ENCODE results near the gene FANCC.
"Not testable (repeated sequence)": the region's sequence is repeated elsewhere in the genome, so short reads cannot be mapped to it uniquely, and the experiment has no call there.

FANCC gene

GRCh38 chr9:95297316-95297715 lies 20.2 kb downstream of the FANCC start:
- Histone ChIP-seq H3K36me3 (ENCODE audit: control insufficient read depth, insufficient read depth, low read length) (no peaks in the 10 kb centered on the region), H3K27me3 (ENCODE audit: control insufficient read depth, insufficient read depth, low read length) (no peaks in the 10 kb centered on the region), H3K4me1 (ENCODE audit: control insufficient read depth, insufficient read depth, low read length) (no peaks in the 10 kb centered on the region), H3K4me3 (ENCODE audit: low read depth, low read length) (no peak overlapping the region), H3K9ac (ENCODE audit: low read depth, low read length) (no peak overlapping the region), H3K9me3 (ENCODE audit: control insufficient read depth, insufficient read depth, low read length) (no peaks in the 10 kb centered on the region)

GRCh38 chr9:95296761-95297160 lies 20.7 kb downstream of the FANCC start:
- Histone ChIP-seq H3K9ac (ENCODE audit: low read depth, low read length) (no peak overlapping the region), H3K4me1 (ENCODE audit: control insufficient read depth, insufficient read depth, low read length) (no peaks in the 10 kb centered on the region), H3K4me3 (ENCODE audit: low read depth, low read length) (no peak overlapping the region), H3K27me3 (ENCODE audit: control insufficient read depth, insufficient read depth, low read length) (no peaks in the 10 kb centered on the region), H3K9me3 (ENCODE audit: control insufficient read depth, insufficient read depth, low read length) (no peaks in the 10 kb centered on the region), H3K36me3 (ENCODE audit: control insufficient read depth, insufficient read depth, low read length) (no peaks in the 10 kb centered on the region)

GRCh38 chr9:95293296-95293695 lies 24.2 kb downstream of the FANCC start:
- H3K9ac ChIP-seq (ENCODE audit: low read depth, low read length); H3K27me3 ChIP-seq (ENCODE audit: control insufficient read depth, insufficient read depth, low read length); H3K4me3 ChIP-seq (ENCODE audit: low read depth, low read length); H3K4me1 ChIP-seq (ENCODE audit: control insufficient read depth, insufficient read depth, low read length); H3K9me3 ChIP-seq (ENCODE audit: control insufficient read depth, insufficient read depth, low read length); H3K36me3 ChIP-seq (ENCODE audit: control insufficient read depth, insufficient read depth, low read length): not testable (repeated sequence)

- no peaks in the 10 kb centered on the region for H3K36me3 ChIP-seq (ENCODE audit: control insufficient read depth, insufficient read depth, low read length)
- H3K9ac ChIP-seq (ENCODE audit: low read depth, low read length), result no peak overlapping the region
- H3K4me1 ChIP-seq (ENCODE audit: control insufficient read depth, insufficient read depth, low read length), result no peaks in the 10 kb centered on the region
- H3K27me3 ChIP-seq (ENCODE audit: control insufficient read depth, insufficient read depth, low read length), result no peaks in the 10 kb centered on the region
- H3K9me3 ChIP-seq (ENCODE audit: control insufficient read depth, insufficient read depth, low read length), result no peaks in the 10 kb centered on the region
- no peak overlapping the region for H3K4me3 ChIP-seq (ENCODE audit: low read depth, low read length)
Measured at GRCh38 chr9:95292226-95292625, 25.3 kb downstream of the FANCC start.

- no peaks in the 10 kb centered on the region for H3K27me3 ChIP-seq (ENCODE audit: control insufficient read depth, insufficient read depth, low read length)
- H3K36me3 ChIP-seq (ENCODE audit: control insufficient read depth, insufficient read depth, low read length), result no peaks in the 10 kb centered on the region
- no peaks in the 10 kb centered on the region for H3K4me1 ChIP-seq (ENCODE audit: control insufficient read depth, insufficient read depth, low read length)
- no peak overlapping the region for H3K9ac ChIP-seq (ENCODE audit: low read depth, low read length)
- H3K9me3 ChIP-seq (ENCODE audit: control insufficient read depth, insufficient read depth, low read length), result no peaks in the 10 kb centered on the region
- no peak overlapping the region for H3K4me3 ChIP-seq (ENCODE audit: low read depth, low read length)
Measured at GRCh38 chr9:95286151-95286550, 31.4 kb downstream of the FANCC start.

GRCh38 chr9:95285307-95285706 lies 32.2 kb downstream of the FANCC start:
- Histone ChIP-seq H3K36me3 (ENCODE audit: control insufficient read depth, insufficient read depth, low read length) (no peaks in the 10 kb centered on the region), H3K9me3 (ENCODE audit: control insufficient read depth, insufficient read depth, low read length) (no peaks in the 10 kb centered on the region), H3K4me1 (ENCODE audit: control insufficient read depth, insufficient read depth, low read length) (no peaks in the 10 kb centered on the region), H3K27me3 (ENCODE audit: control insufficient read depth, insufficient read depth, low read length) (no peaks in the 10 kb centered on the region), H3K4me3 (ENCODE audit: low read depth, low read length) (no peak overlapping the region), H3K9ac (ENCODE audit: low read depth, low read length) (no peak overlapping the region)

GRCh38 chr9:95284162-95285080 lies 33.1 kb downstream of the FANCC start:
- Histone ChIP-seq H3K4me1 (ENCODE audit: control insufficient read depth, insufficient read depth, low read length) (no peaks in the 10 kb centered on the region), H3K9me3 (ENCODE audit: control insufficient read depth, insufficient read depth, low read length) (no peaks in the 10 kb centered on the region), H3K4me3 (ENCODE audit: low read depth, low read length) (no peak overlapping the region), H3K36me3 (ENCODE audit: control insufficient read depth, insufficient read depth, low read length) (no peaks in the 10 kb centered on the region), H3K9ac (ENCODE audit: low read depth, low read length) (no peak overlapping the region), H3K27me3 (ENCODE audit: control insufficient read depth, insufficient read depth, low read length) (no peaks in the 10 kb centered on the region)

- H3K4me1 ChIP-seq (ENCODE audit: control insufficient read depth, insufficient read depth, low read length), result no peaks in the 10 kb centered on the region
Measured at GRCh38 chr9:95283673-95284072, 33.8 kb downstream of the FANCC start.

GRCh38 chr9:95282332-95282731 lies 35.2 kb downstream of the FANCC start:
- Histone ChIP-seq H3K4me3 (ENCODE audit: low read depth, low read length) (no peak overlapping the region), H3K27me3 (ENCODE audit: control insufficient read depth, insufficient read depth, low read length) (no peaks in the 10 kb centered on the region), H3K36me3 (ENCODE audit: control insufficient read depth, insufficient read depth, low read length) (no peaks in the 10 kb centered on the region), H3K9me3 (ENCODE audit: control insufficient read depth, insufficient read depth, low read length) (no peaks in the 10 kb centered on the region), H3K9ac (ENCODE audit: low read depth, low read length) (no peak overlapping the region), H3K4me1 (ENCODE audit: control insufficient read depth, insufficient read depth, low read length) (no peaks in the 10 kb centered on the region)

More at GRCh38 chr9:95283673-95284072, 33.8 kb downstream of the FANCC start:
- no peaks in the 10 kb centered on the region for H3K27me3 ChIP-seq (ENCODE audit: control insufficient read depth, insufficient read depth, low read length)
- no peak overlapping the region for H3K9ac ChIP-seq (ENCODE audit: low read depth, low read length)
- H3K9me3 ChIP-seq (ENCODE audit: control insufficient read depth, insufficient read depth, low read length), result no peaks in the 10 kb centered on the region
- no peak overlapping the region for H3K4me3 ChIP-seq (ENCODE audit: low read depth, low read length)
- H3K36me3 ChIP-seq (ENCODE audit: control insufficient read depth, insufficient read depth, low read length), result no peaks in the 10 kb centered on the region

GRCh38 chr9:95280745-95281144 lies 36.8 kb downstream of the FANCC start:
- Histone ChIP-seq H3K9me3 (ENCODE audit: control insufficient read depth, insufficient read depth, low read length) (no peaks in the 10 kb centered on the region), H3K36me3 (ENCODE audit: control insufficient read depth, insufficient read depth, low read length) (no peaks in the 10 kb centered on the region), H3K4me1 (ENCODE audit: control insufficient read depth, insufficient read depth, low read length) (no peaks in the 10 kb centered on the region), H3K9ac (ENCODE audit: low read depth, low read length) (no peak overlapping the region), H3K27me3 (ENCODE audit: control insufficient read depth, insufficient read depth, low read length) (no peaks in the 10 kb centered on the region), H3K4me3 (ENCODE audit: low read depth, low read length) (no peak overlapping the region)

- Histone ChIP-seq H3K36me3 (ENCODE audit: control insufficient read depth, insufficient read depth, low read length) (no peaks in the 10 kb centered on the region), H3K4me1 (ENCODE audit: control insufficient read depth, insufficient read depth, low read length) (no peaks in the 10 kb centered on the region), H3K4me3 (ENCODE audit: low read depth, low read length) (no peak overlapping the region), H3K9ac (ENCODE audit: low read depth, low read length) (no peak overlapping the region), H3K27me3 (ENCODE audit: control insufficient read depth, insufficient read depth, low read length) (no peaks in the 10 kb centered on the region), H3K9me3 (ENCODE audit: control insufficient read depth, insufficient read depth, low read length) (no peaks in the 10 kb centered on the region)
Measured at GRCh38 chr9:95277509-95277908, 40.0 kb downstream of the FANCC start.

GRCh38 chr9:95276395-95276954 lies 41.0 kb downstream of the FANCC start:
- Histone ChIP-seq H3K4me3 (ENCODE audit: low read depth, low read length) (no peak overlapping the region), H3K9ac (ENCODE audit: low read depth, low read length) (no peak overlapping the region), H3K4me1 (ENCODE audit: control insufficient read depth, insufficient read depth, low read length) (no peaks in the 10 kb centered on the region), H3K27me3 (ENCODE audit: control insufficient read depth, insufficient read depth, low read length) (no peaks in the 10 kb centered on the region), H3K36me3 (ENCODE audit: control insufficient read depth, insufficient read depth, low read length) (no peaks in the 10 kb centered on the region), H3K9me3 (ENCODE audit: control insufficient read depth, insufficient read depth, low read length) (no peaks in the 10 kb centered on the region)
